Naive thymus-derived CD8-positive, alpha-beta T cell (primary cell): ENCODE data around the gene FNIP2. TPM values are rescaled to one million over a fixed set of nuclear protein-coding genes. Genes with fewer than 3 reads are reported as not detected.
A peak's percentile ranks its signal among the peaks of the same experiment; 100 is the strongest.
"Not testable (repeated sequence)": the region's sequence is repeated elsewhere in the genome, so short reads cannot be mapped to it uniquely, and the experiment has no call there.

Source experiments
- ATAC-seq, 2 donors: fragments of 150-1000 bp; cut with Tn5 transposase in 1 of 2; sonication (Bioruptor Pico), chemical (Tn5 transposase) in 1 of 2; 1 replicate in 1 of 2; 2 replicates in 1 of 2; pipeline ENCODE4 v1.10.0; 2021; ENCODE audit warnings: mild to moderate bottlenecking in 2 of 2, moderate library complexity in 2 of 2
- POLR2A ChIA-PET: fragments of 350-600 bp; sonication (Branson Sonifier 250); formaldehyde crosslinking; loops from one replicate; lab custom pipeline; 2021; ENCODE audit warnings: antibody characterized with exemption; lab: Charles Lee
- DNase-seq, 10 donors: peaks; one replicate each; pipeline versions ENCODE4 v3.0.0 to v3.0.0-alpha.2; 2020 to 2022
- H3K27ac Mint-ChIP-seq, 10 donors: one replicate each; pipeline ENCODE4 v1.8.0; 2020 to 2022; ENCODE audit warnings: mild to moderate bottlenecking in 10 of 10, mixed read lengths in 10 of 10, moderate library complexity in 4 of 10, inconsistent platforms in 1 of 10
- H3K27me3 Mint-ChIP-seq, 5 donors: one replicate each; pipeline ENCODE4 v1.8.0; 2021 to 2022; ENCODE audit warnings: mixed read lengths in 5 of 5
- H3K36me3 Mint-ChIP-seq, 3 donors: one replicate each; pipeline ENCODE4 v1.8.0; 2020 to 2022; ENCODE audit warnings: mixed read lengths in 3 of 3, mild to moderate bottlenecking in 2 of 3, inconsistent platforms in 1 of 3
- H3K4me1 Mint-ChIP-seq, 4 donors: one replicate each; pipeline ENCODE4 v1.8.0; 2021 to 2022; ENCODE audit warnings: mixed read lengths in 4 of 4
- H3K4me3 Mint-ChIP-seq, 10 donors: one replicate each; pipeline ENCODE4 v1.8.0; 2020 to 2022; ENCODE audit warnings: mild to moderate bottlenecking in 10 of 10, mixed read lengths in 10 of 10, moderate library complexity in 6 of 10, inconsistent platforms in 1 of 10
- H3K9me3 Mint-ChIP-seq, 9 donors: one replicate each; pipeline ENCODE4 v1.8.0; 2020 to 2022; ENCODE audit warnings: mixed read lengths in 9 of 9, mild to moderate bottlenecking in 3 of 9, inconsistent platforms in 1 of 9, moderate library complexity in 1 of 9
- polyA plus RNA-seq, 3 donors: library from polyadenylated mRNA; unstranded; fragments of 300-500 nt; fragmentation: Illumina TruSeq; gene quantifications; one replicate each; pipeline ENCODE4 v1.2.3, GENCODE V29; 2021
- total RNA-seq, 8 experiments: library from RNA in 2 of 8; stranded (reverse) in 2 of 8; gene quantifications; one replicate each; pipeline ENCODE4 v1.2.3 and lab custom pipeline; 2021 to 2026

FNIP2 gene
- total and polyA plus RNA-seq, 5 experiments from 2014 or later, result 2.5 to 10.1 (median 6.7) TPM

GRCh38 chr4:158920452-158920996 is 151.7 kb downstream of the FNIP2 start:
- H3K4me1 Mint-ChIP-seq, DNase-seq, POLR2A ChIA-PET, H3K27ac Mint-ChIP-seq, ATAC-seq, H3K4me3 Mint-ChIP-seq, H3K27me3 Mint-ChIP-seq: not testable (repeated sequence)
- H3K36me3 Mint-ChIP-seq, result peaks cover 0 to 18% (median 6%) of the 10 kb centered on the region in 3 donors
- H3K9me3 Mint-ChIP-seq, result peaks cover 5 to 31% (median 23%) of the 10 kb centered on the region in 9 donors

DNA sequence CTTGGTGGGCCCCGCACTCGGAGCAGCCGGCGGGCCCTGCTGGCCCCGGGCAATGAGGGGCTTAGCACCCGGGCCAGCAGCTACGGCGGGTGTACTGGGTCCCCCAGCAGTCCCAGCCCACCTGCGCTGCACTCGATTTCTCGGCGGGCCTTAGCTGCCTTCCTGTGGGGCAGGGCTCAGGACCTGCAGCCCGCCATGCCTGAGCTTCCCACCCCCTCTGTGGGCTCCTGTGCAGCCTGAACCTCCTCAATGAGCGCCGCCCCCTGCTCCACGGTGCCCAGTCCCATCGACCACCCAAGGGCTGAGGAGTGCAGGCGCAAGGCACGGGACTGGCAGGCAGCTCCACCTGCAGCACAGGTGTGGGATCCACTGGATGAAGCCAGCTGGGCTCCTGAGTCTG is 158.9 kb downstream of the FNIP2 start:
- DNase-seq, ATAC-seq, H3K27ac Mint-ChIP-seq, H3K36me3 Mint-ChIP-seq, H3K4me3 Mint-ChIP-seq, H3K27me3 Mint-ChIP-seq, POLR2A ChIA-PET, H3K9me3 Mint-ChIP-seq: not testable (repeated sequence)
- H3K4me1 Mint-ChIP-seq, result peaks cover 2 to 13% (median 10%) of the 10 kb centered on the region in 4 donors

GRCh38 chr4:158929939-158930638 is 161.3 kb downstream of the FNIP2 start:
- Mint-ChIP-seq H3K27ac (peak overlapping the region in 7 of 10 donors; percentile 25 to 80 (median 69)), H3K27me3 (no peaks in the 10 kb centered on the region), H3K4me3 (peak overlapping the region; percentile 30 to 76 (median 63)), H3K4me1 (peaks cover 2 to 13% (median 10%) of the 10 kb centered on the region in 4 donors), H3K36me3 (peaks cover 0 to 4% (median 0%) of the 10 kb centered on the region in 3 donors), H3K9me3 (peaks cover 0 to 2% (median 0%) of the 10 kb centered on the region in 9 donors)
- POLR2A ChIA-PET, result no interaction called here
- ATAC-seq (no peak), DNase-seq (no peak)

- H3K4me3 Mint-ChIP-seq, result peak overlapping the region in 5 of 10 donors; percentile 33 to 74 (median 60)
- peaks cover 0 to 2% (median 0%) of the 10 kb centered on the region in 9 donors for H3K9me3 Mint-ChIP-seq
- peak overlapping the region in 1 of 10 donors; percentile 61 for H3K27ac Mint-ChIP-seq
- POLR2A ChIA-PET, result no interaction called here
- DNase-seq, result no peak
- peaks cover 2 to 13% (median 10%) of the 10 kb centered on the region in 4 donors for H3K4me1 Mint-ChIP-seq
- no peak for ATAC-seq
- H3K27me3 Mint-ChIP-seq, result no peaks in the 10 kb centered on the region
- H3K36me3 Mint-ChIP-seq, result peaks cover 0 to 4% (median 0%) of the 10 kb centered on the region in 3 donors
Measured at GRCh38 chr4:158930639-158930972, 161.8 kb downstream of the FNIP2 start.

- DNase-seq (no peak), ATAC-seq (no peak)
- no peak overlapping the region for H3K4me3 Mint-ChIP-seq
- peaks cover 2 to 13% (median 10%) of the 10 kb centered on the region in 4 donors for H3K4me1 Mint-ChIP-seq
- H3K27ac Mint-ChIP-seq, result no peak overlapping the region
- peaks cover 0 to 2% (median 0%) of the 10 kb centered on the region in 9 donors for H3K9me3 Mint-ChIP-seq
- peaks cover 0 to 4% (median 0%) of the 10 kb centered on the region in 5 donors for H3K27me3 Mint-ChIP-seq
- POLR2A ChIA-PET, result no interaction called here
- peaks cover 0 to 3% (median 0%) of the 10 kb centered on the region in 3 donors for H3K36me3 Mint-ChIP-seq
Measured at GRCh38 chr4:158933236-158933635, 164.4 kb downstream of the FNIP2 start.

DNA sequence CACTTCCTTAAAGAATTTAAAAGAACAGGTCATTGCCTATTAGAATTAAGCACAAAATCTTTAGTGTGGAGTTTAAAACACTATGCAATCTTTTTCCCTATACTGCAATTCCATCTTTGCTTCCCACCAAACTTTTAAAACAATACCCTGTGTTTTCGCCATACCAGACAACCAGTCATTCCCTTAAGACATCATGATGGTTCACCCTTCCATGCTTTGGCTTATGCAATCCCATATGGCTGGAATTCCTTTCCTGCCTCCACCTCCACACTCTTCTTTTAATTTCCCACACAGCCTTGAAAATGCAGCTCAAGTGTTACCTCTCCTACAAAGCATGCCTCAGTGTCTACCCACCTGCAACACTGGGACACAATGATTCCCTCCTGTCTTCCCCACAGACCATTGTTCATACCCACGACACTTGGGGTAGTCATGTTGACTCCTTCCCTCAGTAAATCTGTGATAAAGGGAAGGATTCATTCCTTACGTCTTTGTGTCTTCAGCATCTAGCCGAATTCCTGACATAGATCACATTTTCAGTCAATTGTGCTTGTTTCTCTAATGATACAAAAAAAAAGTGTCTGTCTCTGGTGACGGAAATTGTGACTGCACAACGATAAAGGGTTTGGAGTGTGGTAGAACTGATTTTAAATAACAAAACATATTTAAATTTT is 166.3 kb downstream of the FNIP2 start:
- no peaks in the 10 kb centered on the region for H3K36me3 Mint-ChIP-seq
- ATAC-seq (no peak), DNase-seq (no peak)
- POLR2A ChIA-PET, result no interaction called here
- H3K9me3 Mint-ChIP-seq, result peaks cover 0 to 2% (median 0%) of the 10 kb centered on the region in 9 donors
- peaks cover under 1 to 7% (median 5%) of the 10 kb centered on the region in 4 donors for H3K4me1 Mint-ChIP-seq
- H3K27ac Mint-ChIP-seq, result no peak overlapping the region
- peaks cover 0 to 4% (median 0%) of the 10 kb centered on the region in 5 donors for H3K27me3 Mint-ChIP-seq
- H3K4me3 Mint-ChIP-seq, result no peak overlapping the region

GRCh38 chr4:158936238-158936637 is 167.4 kb downstream of the FNIP2 start:
- Mint-ChIP-seq H3K4me1 (no peaks in the 10 kb centered on the region), H3K27ac (no peak overlapping the region), H3K36me3 (no peaks in the 10 kb centered on the region), H3K4me3 (no peak overlapping the region), H3K9me3 (peaks cover 0 to 1% (median 0%) of the 10 kb centered on the region in 9 donors), H3K27me3 (peaks cover 0 to 4% (median 0%) of the 10 kb centered on the region in 5 donors)
- ATAC-seq (no peak), DNase-seq (no peak)
- POLR2A ChIA-PET, result no interaction called here

- H3K4me3 Mint-ChIP-seq, result no peak overlapping the region
- no peak for DNase-seq
- no peaks in the 10 kb centered on the region for H3K4me1 Mint-ChIP-seq
- ATAC-seq, result no peak
- no peaks in the 10 kb centered on the region for H3K36me3 Mint-ChIP-seq
- peaks cover 0 to 4% (median 0%) of the 10 kb centered on the region in 5 donors for H3K27me3 Mint-ChIP-seq
- POLR2A ChIA-PET, result no interaction called here
- H3K9me3 Mint-ChIP-seq, result no peaks in the 10 kb centered on the region
- H3K27ac Mint-ChIP-seq, result no peak overlapping the region
Measured at GRCh38 chr4:158938220-158939044, 169.6 kb downstream of the FNIP2 start.

DNA sequence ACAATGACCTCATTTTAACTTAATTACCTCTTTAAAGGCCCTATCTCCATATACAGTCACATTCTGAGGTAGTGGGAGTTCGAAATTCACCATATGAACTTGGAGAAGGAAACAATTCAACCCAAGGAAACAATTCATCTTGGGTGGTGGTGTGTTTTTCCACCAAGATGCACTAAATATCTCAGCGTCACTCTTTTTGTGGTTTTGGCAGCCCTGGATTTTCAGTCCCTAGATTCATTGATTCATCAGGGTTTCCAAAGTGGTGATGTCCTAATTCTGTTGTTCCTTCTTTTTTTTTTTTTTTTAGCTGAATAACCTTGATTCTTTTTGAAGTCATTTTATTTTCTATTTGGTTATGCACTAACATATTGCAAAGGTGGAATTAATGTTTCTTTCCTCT is 171.4 kb downstream of the FNIP2 start:
- Mint-ChIP-seq H3K9me3 (peaks cover 0 to 2% (median 0%) of the 10 kb centered on the region in 9 donors), H3K27ac (no peak overlapping the region), H3K4me1 (no peaks in the 10 kb centered on the region), H3K4me3 (no peak overlapping the region), H3K27me3 (peaks cover 4 to 13% (median 12%) of the 10 kb centered on the region in 5 donors), H3K36me3 (no peaks in the 10 kb centered on the region)
- no peak for ATAC-seq
- no peak for DNase-seq
- POLR2A ChIA-PET, result no interaction called here

GRCh38 chr4:158941321-158941720 is 172.5 kb downstream of the FNIP2 start:
- Mint-ChIP-seq H3K27me3 (peaks cover 4 to 23% (median 13%) of the 10 kb centered on the region in 5 donors), H3K27ac (no peak overlapping the region), H3K4me1 (no peaks in the 10 kb centered on the region), H3K36me3 (no peaks in the 10 kb centered on the region), H3K4me3 (no peak overlapping the region), H3K9me3 (peaks cover 0 to 2% (median 0%) of the 10 kb centered on the region in 9 donors)
- ATAC-seq (no peak), DNase-seq (no peak)
- POLR2A ChIA-PET, result no interaction called here

DNA sequence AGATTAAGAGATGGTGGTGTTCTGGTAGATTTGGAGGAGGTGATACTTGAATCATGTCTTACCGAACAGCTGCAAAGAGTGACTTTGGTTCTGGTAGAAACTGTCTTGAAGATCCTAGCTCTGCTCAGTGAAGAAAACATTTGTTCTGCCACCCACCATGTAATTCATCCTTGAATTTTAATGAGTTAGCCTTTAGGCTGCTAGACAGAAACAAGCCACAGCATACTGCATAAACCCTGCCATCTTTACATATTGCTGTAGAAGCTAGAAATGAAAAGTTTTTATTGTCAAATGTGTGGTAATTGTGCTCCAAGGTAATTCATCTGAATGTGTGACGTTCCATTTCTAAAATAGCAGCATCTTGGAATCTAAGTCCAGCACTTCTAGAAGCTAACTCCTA is 173.1 kb downstream of the FNIP2 start:
- DNase-seq, result no peak
- peak overlapping the region in 1 of 10 donors; percentile 15 for H3K27ac Mint-ChIP-seq
- no peak overlapping the region for H3K4me3 Mint-ChIP-seq
- H3K27me3 Mint-ChIP-seq, result peaks cover 4 to 29% (median 13%) of the 10 kb centered on the region in 5 donors
- no peak for ATAC-seq
- POLR2A ChIA-PET, result interaction anchor here (1.2 kb wide), 1 partner anchor 160 kb away, joined by 3 read pairs; no protein-coding TSS in a partner anchor
- no peaks in the 10 kb centered on the region for H3K36me3 Mint-ChIP-seq
- peaks cover 0 to 2% (median 0%) of the 10 kb centered on the region in 9 donors for H3K9me3 Mint-ChIP-seq
- H3K4me1 Mint-ChIP-seq, result no peaks in the 10 kb centered on the region

- DNase-seq (no peak), ATAC-seq (no peak)
- peaks cover 0 to 4% (median 0%) of the 10 kb centered on the region in 3 donors for H3K36me3 Mint-ChIP-seq
- H3K9me3 Mint-ChIP-seq, result peaks cover 0 to 5% (median 2%) of the 10 kb centered on the region in 9 donors
- POLR2A ChIA-PET, result no interaction called here
- no peak overlapping the region for H3K27ac Mint-ChIP-seq
- H3K27me3 Mint-ChIP-seq, result peaks cover 7 to 29% (median 18%) of the 10 kb centered on the region in 5 donors
- peaks cover 0 to 4% (median under 1%) of the 10 kb centered on the region in 4 donors for H3K4me1 Mint-ChIP-seq
- no peak overlapping the region for H3K4me3 Mint-ChIP-seq
Measured at GRCh38 chr4:158945529-158946108, 176.8 kb downstream of the FNIP2 start.
